Measurements from ENCODE around the gene TCF4.
A peak's percentile ranks its signal among the peaks of the same experiment; 100 is the strongest.

The TCF4 gene

GRCh38 chr18:55321265-55322177, 266.5 kb downstream of the TCF4 start (continued):
- no peak for TF ChIP-seq SP3 (tag by site-specific recombination; IDR thresholded peaks at IDR 0.05)
- TF ChIP-seq ZNF549 (tag by site-specific recombination; IDR thresholded peaks at IDR 0.05): 0 out of 2 replicates have a peak, but pooled peaks have one; percentile 10
- TF ChIP-seq ZNF792 (tag by site-specific recombination; IDR thresholded peaks at IDR 0.05): no peak
- no peak for TF ChIP-seq HIC1 (tag by site-specific recombination; IDR thresholded peaks at IDR 0.05)
- no peak for TF ChIP-seq KLF17 (tag by site-specific recombination; IDR thresholded peaks at IDR 0.05)
- TF ChIP-seq ZNF426 (tag by site-specific recombination; IDR thresholded peaks at IDR 0.05): no peak
- TF ChIP-seq ZBTB20 (tag by site-specific recombination; IDR thresholded peaks at IDR 0.05): peak; percentile 97
- no peak for TF ChIP-seq PRDM6 (tag by site-specific recombination; IDR thresholded peaks at IDR 0.05)
- no peak for TF ChIP-seq ZNF658 (tag by site-specific recombination; IDR thresholded peaks at IDR 0.05)
- no peak for TF ChIP-seq HOXD13 (CRISPR knock-in tag; IDR thresholded peaks at IDR 0.05; ENCODE audit: borderline replicate concordance)
- TF ChIP-seq ZNF366 (tag by site-specific recombination; conservative IDR thresholded peaks at IDR 0.05): 0 out of 2 replicates have a peak, but pooled peaks have one; percentile 27
- no peak for TF ChIP-seq WT1 (tag by site-specific recombination; IDR thresholded peaks at IDR 0.05)
- TF ChIP-seq, protein P1, sequence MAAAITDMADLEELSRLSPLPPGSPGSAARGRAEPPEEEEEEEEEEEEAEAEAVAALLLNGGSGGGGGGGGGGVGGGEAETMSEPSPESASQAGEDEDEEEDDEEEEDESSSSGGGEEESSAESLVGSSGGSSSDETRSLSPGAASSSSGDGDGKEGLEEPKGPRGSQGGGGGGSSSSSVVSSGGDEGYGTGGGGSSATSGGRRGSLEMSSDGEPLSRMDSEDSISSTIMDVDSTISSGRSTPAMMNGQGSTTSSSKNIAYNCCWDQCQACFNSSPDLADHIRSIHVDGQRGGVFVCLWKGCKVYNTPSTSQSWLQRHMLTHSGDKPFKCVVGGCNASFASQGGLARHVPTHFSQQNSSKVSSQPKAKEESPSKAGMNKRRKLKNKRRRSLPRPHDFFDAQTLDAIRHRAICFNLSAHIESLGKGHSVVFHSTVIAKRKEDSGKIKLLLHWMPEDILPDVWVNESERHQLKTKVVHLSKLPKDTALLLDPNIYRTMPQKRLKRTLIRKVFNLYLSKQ (tag by site-specific recombination; IDR thresholded peaks at IDR 0.05; ENCODE audit: borderline replicate concordance): no peak
- no peak for TF ChIP-seq ZNF223 (tag by site-specific recombination; IDR thresholded peaks at IDR 0.05)
- no peak for TF ChIP-seq ZNF26 (tag by site-specific recombination; IDR thresholded peaks at IDR 0.05)
- TF ChIP-seq ZBTB21 (tag by site-specific recombination; IDR thresholded peaks at IDR 0.05): no peak
- TF ChIP-seq ZNF114 (tag by site-specific recombination; IDR thresholded peaks at IDR 0.05): no peak
- no peak for TF ChIP-seq ZNF19 (tag by site-specific recombination; IDR thresholded peaks at IDR 0.05; ENCODE audit: low read depth)
- TF ChIP-seq KLF16 (tag by site-specific recombination; IDR thresholded peaks at IDR 0.05): no peak
- no peak for TF ChIP-seq ZNF664 (tag by site-specific recombination; IDR thresholded peaks at IDR 0.05)
- TF ChIP-seq, protein P2, sequence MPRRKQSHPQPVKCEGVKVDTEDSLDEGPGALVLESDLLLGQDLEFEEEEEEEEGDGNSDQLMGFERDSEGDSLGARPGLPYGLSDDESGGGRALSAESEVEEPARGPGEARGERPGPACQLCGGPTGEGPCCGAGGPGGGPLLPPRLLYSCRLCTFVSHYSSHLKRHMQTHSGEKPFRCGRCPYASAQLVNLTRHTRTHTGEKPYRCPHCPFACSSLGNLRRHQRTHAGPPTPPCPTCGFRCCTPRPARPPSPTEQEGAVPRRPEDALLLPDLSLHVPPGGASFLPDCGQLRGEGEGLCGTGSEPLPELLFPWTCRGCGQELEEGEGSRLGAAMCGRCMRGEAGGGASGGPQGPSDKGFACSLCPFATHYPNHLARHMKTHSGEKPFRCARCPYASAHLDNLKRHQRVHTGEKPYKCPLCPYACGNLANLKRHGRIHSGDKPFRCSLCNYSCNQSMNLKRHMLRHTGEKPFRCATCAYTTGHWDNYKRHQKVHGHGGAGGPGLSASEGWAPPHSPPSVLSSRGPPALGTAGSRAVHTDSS (tag by site-specific recombination; IDR thresholded peaks at IDR 0.05): no peak
- no peak for TF ChIP-seq ZNF629 (tag by site-specific recombination; IDR thresholded peaks at IDR 0.05)
- 0 out of 2 replicates have a peak, but pooled peaks have one; percentile 50 for TF ChIP-seq ZXDB (tag by site-specific recombination; IDR thresholded peaks at IDR 0.05)
- TF ChIP-seq ZNF791 (tag by site-specific recombination; IDR thresholded peaks at IDR 0.05): no peak
- no peak for TF ChIP-seq HOXC10 (CRISPR knock-in tag; IDR thresholded peaks at IDR 0.05)
- peak; percentile 90 for TF ChIP-seq MZF1 (tag by site-specific recombination; IDR thresholded peaks at IDR 0.05; ENCODE audit: borderline replicate concordance)
- no peak for TF ChIP-seq ZBTB49 (tag by site-specific recombination; IDR thresholded peaks at IDR 0.05; ENCODE audit: low read depth)
- TF ChIP-seq ZNF48 (tag by site-specific recombination; IDR thresholded peaks at IDR 0.05): no peak
